Measurements from ENCODE around the gene AGAP2.

The AGAP2 gene

DNA sequence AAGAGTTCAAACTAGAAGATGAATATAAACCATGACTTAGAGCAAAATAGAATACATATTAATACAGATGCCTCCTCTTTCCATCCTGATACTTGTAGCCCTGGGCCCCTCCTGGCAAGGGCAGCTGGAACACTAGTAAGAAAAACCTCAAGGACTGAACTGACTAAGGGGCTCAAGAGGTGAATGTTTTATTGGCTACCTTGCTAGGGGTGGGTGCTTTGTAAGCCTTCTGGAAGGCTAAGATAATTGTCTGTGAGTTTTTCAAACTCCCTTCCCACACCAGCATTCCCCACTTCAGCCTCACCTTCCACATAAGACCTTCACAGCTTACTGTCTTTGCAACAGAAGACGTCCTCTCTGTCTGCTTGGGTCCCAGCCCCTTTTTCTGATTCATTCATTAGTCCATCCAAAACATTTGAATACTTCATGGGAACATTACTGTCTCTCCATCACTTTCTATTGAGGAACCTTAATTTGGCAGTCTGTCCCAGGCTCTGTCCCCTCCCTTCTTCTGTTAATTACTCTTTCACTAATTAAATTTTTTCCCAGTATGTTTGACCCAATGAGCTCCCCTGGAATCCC, 15.3 kb upstream of the AGAP2 start:
- DNase-seq (ENCODE audit: low spot score), result no peak

DNA sequence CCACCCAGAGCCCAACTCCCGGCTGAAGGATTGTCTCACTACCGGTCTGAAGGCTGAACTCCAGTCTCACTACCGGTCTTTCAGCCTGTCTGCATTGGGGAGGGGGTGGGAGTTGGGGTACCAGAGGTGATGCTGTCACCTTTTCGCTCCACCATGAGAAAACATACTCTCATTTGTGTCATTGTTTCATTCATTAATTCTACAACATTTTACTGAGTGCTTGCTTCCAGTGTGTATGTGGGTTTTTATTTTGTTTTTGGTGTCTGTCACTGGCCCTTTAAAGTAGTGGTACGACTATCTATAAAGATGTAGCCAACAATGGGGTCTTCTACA, 14.1 kb upstream of the AGAP2 start:
- no peak for DNase-seq (ENCODE audit: low spot score)

DNA sequence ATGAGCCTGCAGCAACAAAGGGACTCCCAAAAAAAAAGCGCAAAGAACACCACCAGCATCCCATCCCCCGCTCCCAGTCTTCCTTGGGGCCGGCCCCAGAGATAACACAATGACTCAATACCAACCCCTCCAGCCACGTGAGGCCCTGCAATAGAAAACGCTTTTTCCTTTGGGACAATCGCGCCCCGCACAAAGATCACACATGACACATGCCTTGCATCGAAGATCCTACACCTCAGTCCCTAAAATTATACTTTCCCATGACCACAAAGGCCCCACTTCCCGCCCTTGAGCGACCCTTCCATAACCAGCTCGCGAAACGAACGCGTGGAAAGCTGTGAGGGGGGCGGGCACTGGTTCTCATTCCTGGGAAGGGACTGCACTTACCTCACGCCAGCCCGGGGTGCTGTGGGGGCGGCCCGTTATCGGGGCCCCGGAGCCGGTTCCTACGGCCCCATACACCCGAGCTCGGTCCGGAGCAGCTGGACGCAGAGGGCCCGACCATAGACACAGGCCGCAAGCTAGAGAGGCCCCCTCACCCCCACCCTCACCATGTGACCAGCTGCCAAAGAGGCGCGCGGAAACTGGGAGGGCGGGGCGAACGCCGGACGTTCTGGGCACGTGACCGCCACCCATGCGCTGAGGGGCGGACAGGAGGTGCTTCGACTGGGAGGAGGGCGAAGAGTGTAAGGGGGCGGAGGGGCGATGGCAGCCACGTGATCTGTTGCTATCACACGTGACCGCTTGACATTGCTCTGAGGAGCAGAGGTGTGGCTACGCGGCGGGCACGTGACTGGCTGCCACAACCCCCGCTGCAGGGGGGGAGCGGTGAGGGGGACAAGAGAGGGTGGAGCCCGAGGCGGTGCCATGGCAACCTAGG, 13.5 kb upstream of the AGAP2 start, which contains the start of gene CDK4:
Gene CDK4 (minus strand): TSS at position 523 of the 880 bp plus-strand sequence. CDS start 593 bp downstream, outside the sequence.
- DNase-seq (ENCODE audit: low spot score), result peak; percentile 99

DNA sequence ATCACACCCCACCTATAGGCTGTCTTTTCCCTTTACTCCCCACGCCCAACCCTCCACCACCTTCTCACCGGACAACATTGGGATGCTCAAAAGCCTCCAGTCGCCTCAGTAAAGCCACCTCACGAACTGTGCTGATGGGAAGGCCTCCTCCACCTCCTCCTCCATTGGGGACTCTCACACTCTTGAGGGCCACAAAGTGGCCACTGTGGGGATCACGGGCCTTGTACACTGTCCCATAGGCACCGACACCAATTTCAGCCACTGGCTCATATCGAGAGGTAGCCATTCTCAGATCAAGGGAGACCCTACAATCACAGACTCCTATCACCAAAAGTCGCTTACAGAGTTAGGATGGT, 12.9 kb upstream of the AGAP2 start:
- DNase-seq (ENCODE audit: low spot score), result no peak

DNA sequence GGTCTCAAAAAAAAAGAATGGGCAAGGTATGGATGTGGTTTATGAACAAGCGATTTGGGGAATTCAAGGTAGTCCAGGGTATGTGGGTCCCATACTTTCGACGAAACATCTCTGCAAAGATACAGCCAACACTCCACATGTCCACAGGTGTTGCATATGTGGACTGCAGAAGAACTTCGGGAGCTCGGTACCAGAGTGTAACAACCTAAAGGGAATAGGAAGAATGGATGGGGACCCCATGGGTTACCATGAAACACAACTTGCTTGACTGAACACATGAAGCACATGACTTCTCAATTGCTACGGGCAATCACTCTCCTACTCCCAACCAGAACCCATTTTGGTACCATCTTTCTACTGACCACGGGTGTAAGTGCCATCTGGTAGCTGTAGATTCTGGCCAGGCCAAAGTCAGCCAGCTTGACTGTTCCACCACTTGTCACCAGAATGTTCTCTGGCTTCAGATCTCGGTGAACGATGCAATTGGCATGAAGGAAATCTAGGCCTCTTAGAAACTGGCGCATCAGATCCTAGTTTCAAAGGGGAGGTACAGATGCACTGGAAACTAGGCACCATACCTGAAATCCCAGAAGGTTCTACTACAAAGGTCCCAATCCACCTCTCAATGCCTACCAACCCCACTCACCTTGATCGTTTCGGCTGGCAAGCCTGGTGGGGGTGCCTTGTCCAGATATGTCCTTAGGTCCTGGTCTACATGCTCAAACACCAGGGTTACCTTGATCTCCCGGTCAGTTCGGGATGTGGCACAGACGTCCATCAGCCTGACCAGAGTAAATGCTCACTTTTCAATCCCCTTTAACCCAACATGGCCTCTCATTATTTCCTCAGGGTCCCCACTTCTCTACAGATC, 12.3 kb upstream of the AGAP2 start:
- no peak for DNase-seq (ENCODE audit: low spot score)

DNA sequence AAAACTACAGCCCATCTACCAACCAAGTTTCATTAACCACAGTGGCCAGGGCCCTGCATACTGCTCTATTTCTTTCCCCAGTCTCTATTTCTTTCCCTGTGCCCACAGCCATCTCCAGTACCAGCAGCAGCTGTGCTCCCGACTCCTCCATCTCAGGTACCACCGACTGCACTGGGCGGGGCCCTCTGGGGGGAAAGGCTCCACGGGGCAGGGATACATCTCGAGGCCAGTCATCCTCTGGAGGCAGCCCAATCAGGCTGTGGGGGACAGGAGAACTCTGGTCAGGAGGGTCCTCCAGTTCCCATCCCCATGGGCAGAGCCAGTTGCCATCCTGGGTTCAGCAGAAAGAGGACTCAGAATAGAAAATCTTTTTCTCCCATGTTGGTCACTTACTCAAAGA, 10.5 kb upstream of the AGAP2 start:
- DNase-seq (ENCODE audit: low spot score), result no peak

DNA sequence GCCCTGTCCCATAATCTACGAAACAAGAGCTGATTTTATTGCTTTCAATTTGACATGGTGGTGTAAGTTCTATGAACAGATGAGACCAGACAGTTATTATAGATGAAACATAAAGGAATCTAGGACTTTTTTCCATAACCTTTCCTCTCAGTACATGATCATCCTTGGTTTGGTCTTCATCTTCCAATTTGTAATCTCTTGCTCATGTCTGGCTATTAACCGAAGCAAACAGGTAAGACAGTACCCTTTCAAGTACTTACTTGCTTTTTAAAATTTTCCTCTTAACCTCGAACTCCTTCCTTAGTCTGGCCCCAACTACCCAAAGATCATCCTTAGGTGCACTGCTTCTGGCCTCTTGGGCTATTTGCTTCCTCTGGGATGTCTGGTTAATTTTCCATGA, 7.5 kb upstream of the AGAP2 start:
- DNase-seq (ENCODE audit: low spot score), result no peak

DNA sequence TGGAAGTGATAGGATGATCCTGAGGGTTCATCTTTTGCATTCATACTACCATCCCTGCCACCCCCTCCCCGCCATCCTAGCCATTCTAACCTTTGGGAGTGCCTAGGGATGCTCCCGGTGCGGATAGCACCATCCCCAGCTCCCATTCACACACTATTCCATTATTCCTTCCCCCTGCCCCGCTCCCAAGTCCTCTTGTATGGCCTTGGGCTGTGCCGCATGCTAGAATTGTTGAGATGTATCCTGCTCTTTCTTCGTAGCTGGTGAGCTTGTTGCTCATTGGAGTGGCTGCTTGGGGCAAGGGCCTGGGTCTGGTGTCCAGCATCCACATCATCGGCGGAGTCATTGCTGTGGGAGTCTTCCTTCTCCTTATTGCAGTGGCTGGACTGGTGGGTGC, 6.9 kb upstream of the AGAP2 start:
- no peak for DNase-seq (ENCODE audit: low spot score)

DNA sequence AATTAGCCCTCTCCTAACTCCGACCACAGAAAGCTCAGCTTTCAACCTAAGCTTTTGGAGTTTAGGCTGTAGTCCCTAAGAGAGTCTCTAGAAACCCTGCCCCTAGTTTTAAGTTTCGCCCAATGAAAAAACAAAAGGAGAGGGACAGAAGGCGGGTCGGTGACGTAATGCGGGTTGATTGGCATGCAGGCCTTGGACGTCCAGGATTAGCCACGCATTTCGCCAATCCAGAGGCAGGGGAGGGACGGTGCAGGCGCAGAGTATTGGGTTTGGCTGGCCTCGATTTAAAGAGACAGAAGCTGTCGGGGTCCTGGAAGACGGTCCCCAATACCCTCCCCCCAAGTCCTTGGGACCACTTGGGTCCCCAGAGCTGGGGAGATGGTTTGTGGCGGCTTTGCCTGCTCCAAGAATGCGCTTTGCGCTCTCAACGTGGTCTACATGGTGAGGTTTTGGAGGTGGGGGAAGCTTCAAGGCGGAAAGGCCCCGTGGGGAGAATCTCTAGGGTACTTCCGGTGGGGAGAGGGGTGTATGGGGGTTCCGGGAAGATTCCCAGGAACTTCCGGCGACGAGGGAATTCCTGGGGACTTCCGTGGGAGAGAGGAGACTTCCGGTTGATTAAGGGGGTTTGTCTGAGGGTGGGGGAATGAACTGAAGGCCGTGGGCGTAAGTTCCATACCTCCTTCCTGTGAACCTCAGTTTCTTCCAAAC, 6.4 kb upstream of the AGAP2 start, which contains the start of gene TSPAN31:
Gene TSPAN31 (plus strand): TSS at position 263 of the 708 bp plus-strand sequence. CDS start 116 bp downstream, at position 379.
- DNase-seq (ENCODE audit: low spot score), result peak; percentile 95

DNA sequence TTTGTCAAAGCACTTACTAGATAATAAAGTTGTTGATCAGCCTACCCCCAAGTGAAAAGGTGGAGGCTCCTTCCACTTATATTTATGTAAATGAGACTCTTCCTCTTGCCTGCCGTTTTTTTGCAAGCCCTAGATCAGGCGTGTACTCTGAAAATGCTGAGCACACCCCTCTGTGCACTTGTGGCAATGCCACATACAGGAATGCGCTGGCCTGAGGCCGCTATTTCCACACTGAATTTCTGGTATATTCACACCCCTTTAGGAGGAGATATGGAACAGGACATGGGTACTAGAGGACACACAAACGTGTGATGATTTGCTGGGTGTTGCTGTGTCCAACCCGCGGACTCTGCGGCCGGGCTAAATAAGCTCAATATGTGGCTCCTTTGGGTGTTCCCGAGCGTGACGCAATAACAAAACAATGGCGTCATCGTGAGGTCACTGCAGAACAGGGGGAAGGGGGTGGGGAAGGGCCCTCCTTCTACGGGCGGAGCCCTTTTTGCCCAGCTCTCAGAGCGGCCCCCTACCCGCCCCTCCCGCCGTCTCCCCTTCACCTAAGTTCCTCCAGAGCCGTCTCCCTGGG, 5.7 kb upstream of the AGAP2 start:
- no peak for DNase-seq (ENCODE audit: low spot score)

DNA sequence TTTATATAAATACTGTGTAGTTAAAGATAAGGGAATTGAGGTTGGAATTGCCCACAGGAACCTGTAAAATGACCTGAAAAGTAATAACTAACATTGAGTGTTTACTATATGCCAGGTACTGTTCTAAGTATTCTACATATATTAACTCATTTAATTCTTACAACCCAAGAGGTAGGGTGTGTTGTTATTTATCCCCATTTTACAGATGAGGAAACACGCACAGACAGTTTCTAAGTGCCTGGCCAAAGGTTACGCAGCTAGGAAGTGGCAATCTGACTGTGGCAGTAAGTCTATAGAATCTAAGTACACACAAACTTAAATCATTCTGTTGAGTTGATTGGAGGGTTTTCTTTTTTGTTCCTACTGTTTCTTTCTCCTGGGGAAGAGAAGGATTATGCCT, 5.2 kb upstream of the AGAP2 start:
- DNase-seq (ENCODE audit: low spot score), result no peak

DNA sequence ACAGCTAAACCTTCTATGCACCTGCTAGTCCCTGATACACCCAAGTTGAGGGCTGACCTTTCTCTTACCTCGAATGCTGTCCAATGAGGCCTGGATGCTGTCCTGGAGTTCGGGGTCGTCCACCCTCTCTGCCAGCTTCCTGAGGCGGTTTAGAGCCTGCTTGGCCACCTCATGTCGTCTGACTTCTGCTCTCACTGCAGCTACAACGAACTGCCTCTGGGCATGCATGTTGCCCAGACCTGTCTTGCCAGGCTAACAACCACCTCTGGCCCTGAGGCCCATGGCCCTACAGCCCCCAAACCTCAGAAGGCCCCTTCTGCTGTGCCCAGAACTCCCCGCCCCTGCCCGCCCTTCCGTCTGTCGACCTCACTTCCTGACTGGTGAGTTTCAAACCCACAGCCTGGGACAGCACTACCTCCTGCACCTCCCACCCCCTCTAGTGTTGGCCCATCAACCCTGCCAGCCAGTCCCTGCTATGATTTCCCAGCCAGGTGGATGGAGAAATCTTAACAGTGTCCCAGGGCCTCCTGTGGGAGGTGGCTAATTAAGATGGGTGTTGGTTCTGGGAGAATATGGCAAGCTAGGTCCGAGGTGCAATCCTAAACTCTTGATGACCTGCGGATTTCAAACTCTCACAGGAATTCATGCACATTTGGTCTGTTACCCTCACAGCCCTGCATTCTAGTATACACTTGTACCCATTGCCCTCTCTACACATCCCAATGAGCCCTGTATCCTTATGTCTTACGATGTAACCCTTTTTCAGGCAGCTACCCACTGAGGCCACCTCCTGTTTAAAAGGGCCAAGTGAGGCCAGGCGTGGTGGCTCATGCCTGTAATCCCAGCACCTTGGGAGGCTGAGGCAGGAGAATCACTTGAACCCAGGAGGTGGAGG, 3.5 kb upstream of the AGAP2 start:
- peak; percentile 85 for DNase-seq (ENCODE audit: low spot score)

DNA sequence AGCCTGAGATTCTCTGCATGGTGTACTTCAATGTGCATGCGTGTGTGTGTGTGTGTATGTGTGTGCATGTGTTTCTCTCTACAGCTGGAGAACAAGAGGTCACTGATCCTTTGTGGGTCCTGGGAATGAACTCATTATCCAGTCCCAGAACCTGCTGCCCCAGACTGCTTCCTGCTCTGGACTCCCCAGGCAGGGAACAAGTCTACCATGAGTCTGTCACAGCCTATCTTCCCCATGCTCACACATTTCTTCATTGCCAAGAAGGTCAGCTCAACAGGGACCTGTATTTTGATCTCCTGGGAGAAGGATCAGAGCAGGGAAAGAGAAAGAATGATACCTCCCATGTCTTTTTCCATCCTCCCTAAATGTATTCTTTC, 2.9 kb upstream of the AGAP2 start:
- DNase-seq (ENCODE audit: low spot score), result no peak

DNA sequence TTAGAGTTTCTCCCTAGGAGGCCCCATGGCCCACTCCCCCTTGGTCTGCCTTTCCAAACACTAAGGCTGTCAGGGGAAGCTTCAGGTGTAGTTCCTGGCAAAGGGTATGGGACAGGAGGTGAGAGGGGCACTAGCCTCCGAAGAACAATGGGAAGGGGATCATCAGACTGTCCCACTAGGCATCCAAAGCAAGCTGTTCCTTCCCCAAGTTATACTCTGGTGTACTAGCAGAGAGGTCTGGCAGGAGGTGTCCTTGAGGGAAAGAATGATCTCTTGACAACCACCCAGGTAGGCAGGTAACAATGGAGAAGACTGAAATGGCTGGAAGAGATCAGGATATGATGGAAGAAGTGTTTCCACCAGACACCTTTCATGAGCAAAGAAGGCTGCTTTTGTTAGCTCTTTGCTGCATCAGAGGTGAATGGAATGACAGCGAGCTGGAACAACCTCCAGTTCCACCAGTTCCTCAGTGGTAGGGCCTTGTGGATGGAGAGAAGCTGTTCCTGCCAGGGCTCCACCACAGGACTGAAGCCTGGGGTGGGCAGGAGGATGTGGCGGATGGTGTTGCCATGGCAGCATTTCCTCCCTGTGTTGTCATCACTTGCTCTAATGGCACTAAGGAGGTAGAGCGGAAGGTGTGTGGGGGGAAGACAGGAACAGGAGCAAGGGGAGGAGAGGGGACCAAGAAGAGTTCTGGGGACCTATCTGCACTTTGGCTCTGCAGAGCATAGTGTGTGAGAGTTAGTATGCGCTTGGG, 2.3 kb upstream of the AGAP2 start:
- peak; percentile 82 for DNase-seq (ENCODE audit: low spot score)

DNA sequence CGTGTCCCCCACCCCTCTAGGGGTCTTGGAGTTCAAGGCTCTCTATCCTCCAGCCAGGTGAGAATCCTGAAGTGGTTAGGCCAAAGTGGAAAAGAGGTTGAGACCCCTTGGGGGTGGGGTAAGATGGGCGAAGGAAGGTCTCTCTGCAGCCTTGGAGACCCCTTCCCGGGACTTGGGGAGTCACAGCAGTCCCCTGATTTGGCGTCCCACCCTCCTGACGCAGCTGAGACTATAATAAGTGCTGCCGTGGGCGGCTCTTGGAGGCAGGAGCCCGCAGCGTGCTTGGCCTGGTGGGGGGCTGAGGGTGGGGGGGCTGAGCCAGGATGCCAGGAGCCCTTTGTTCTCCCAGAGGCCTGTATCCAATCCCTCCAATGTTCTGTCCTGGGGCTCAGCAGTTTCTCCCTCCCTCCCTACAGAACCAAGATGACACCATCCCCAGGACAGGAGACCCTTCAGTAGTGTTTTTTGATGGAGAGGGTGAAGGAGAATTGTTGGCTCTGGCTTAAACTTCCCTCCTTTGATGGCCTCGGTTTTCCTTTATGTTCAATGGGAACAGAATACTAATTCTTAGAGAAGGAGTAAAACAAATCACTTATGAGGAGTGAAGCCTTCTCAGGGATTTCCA, 1.5 kb upstream of the AGAP2 start:
- no peak for DNase-seq (ENCODE audit: low spot score)

DNA sequence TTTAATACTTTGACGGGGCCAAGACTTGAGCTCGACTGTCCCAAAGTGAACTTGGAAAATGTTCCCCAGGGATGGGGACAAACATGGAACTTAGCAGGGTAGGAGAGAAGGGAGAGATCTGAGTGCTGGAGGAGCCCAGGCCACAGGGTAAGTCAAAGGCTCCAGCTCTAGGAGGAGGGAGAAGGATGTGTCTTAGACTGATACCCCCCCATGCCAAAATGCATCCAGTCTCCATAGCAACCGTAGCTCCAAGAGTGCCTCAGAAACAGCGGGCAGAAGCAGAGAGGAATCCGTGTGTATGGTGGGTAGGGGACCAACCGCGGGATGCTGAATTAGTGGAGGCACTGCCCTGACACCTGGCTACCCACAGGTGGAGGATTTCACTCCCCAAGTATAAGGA, 845 bp upstream of the AGAP2 start:
- DNase-seq (ENCODE audit: low spot score), result no peak

DNA sequence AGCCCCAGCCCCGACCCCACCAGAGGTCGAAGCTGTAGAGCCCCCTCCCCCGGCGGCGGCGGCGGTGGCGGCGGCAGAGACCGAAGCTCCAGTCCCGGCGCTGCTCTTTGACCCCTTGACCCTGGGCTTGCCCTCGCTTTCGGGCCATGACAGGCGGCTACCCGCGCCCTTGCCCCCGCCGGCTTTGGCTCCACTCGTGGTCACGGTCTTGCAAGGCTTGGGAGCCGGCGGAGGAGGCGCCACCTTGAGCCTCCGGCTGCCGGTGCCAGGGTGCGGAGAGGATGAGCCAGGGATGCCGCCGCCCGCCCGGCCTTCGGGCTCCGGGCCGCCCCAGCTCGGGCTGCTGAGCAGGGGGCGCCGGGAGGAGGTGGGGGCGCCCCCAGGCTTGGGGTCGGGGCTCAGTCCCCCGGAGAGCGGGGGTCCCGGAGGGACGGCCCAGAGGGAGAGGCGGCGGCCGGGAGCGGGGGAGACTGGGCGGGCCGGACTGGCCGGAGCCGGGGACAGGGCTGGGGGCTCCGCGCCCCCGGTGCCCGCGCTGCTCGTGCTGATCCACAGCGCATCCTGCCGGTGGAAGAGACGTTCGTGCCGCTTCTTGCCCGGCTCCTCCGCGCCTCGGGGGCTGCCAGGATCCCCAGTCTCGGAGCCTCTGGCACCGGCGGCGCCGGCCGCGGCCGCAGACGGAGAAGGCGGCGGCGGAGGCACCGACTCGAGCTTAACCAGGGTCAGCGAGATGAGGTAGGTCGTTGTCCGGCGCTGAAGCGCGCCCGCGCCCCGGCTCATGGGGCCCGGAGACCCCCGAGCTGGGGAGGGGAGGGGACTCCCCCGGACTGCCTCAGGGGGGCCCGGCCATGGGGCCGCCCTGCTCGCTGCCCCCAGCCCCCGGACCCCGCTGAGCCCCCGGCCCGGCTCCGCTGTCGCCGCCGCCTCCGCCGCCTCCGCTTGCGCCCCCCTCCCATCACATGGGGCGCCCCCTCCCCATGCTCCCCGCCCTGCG, 778 bp downstream of the AGAP2 start:
- no peak for DNase-seq (ENCODE audit: low spot score)

DNA sequence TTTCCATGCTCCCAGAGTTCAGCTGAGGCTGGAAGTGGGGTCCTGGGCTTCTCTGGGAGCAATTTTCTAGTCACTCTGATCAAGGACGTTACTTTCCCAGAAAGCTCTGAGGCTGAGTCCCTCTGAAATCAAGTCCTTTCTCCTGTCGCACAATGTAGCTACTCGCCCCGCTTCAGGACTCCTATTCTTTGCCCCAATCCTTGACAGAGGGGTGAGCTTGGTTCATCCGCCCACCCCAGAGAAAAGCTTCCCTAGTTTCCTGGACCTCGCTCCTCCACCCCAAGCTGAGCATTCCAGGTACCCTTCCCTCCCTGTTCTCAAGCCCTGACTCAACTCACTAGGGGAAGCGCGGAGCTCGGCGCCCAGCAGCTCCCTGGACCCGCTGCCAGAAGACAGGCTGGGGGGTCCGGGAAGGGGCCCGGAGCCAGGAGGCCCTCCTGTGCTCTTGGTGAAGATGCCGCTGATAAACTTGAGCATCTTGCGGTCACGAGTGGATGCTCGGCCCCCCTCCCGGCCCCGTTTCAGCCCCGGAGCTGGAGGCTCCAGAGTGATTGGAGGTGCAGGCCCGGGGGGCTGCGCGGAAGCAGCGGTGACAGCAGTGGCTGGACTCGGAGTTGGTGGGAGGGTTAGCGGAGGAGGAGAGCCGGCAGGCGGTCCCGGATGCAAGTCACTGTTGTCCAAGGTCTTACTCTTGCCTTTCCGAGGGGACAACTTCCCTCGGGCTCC, 1.6 kb downstream of the AGAP2 start:
- DNase-seq (ENCODE audit: low spot score), result no peak

Measured in CD4-positive, alpha-beta T cell treated with Interleukin-15 for 4 hours (primary cell).